Right lobe of liver (tissue), 6 donors: ENCODE measurements around the gene PCNX1. TPM values are rescaled to one million over a fixed set of nuclear protein-coding genes. Genes with fewer than 3 reads are reported as not detected.

Experiments
- ATAC-seq, 4 donors: fragments of 200-7000 bp; cut with Tn5 transposase; one replicate each; pipeline ENCODE4 v1.9.1; 2020; ENCODE audit warnings: mild to moderate bottlenecking in 4 of 4, moderate library complexity in 4 of 4
- DNase-seq, 3 donors: peaks; one replicate each; pipeline ENCODE4 v3.0.0-alpha.2; 2020
- H3K27ac ChIP-seq, 3 donors: fragments of 200-600 bp; one replicate each; pipeline ENCODE4 v1.8.0; 2022
- H3K27me3 ChIP-seq, 2 donors: fragments of 200-600 bp; one replicate each; pipeline ENCODE4 v1.8.0; 2022
- H3K36me3 ChIP-seq, 4 donors: fragments of 200-600 bp; sonication (generic) in 1 of 4; one replicate each; pipeline versions ENCODE4 v1.5.1 to v1.8.0; 2017 to 2022; ENCODE audit warnings: control low read depth in 1 of 4
- H3K4me1 ChIP-seq, 4 donors: fragments of 200-600 bp; sonication (generic) in 1 of 4; one replicate each; pipeline versions ENCODE4 v1.5.1 to v1.8.0; 2017 to 2022; ENCODE audit warnings: control low read depth in 1 of 4
- H3K4me3 ChIP-seq, 3 donors: fragments of 200-600 bp; one replicate each; pipeline ENCODE4 v1.8.0; 2022
- H3K9me3 ChIP-seq, 4 donors: fragments of 200-600 bp; sonication (generic) in 1 of 4; one replicate each; pipeline versions ENCODE4 v1.5.1 to v1.8.0; 2017 to 2022; ENCODE audit warnings: control low read depth in 1 of 4
- CTCF ChIP-seq, 4 donors: fragments of 200-600 bp in 3 of 4; fragments of 450-650 bp in 1 of 4; IDR thresholded peaks; one replicate each; pipeline versions ENCODE4 v1.5.1 to v1.8.0; 2016 to 2022; ENCODE audit warnings: antibody characterized with exemption in 4 of 4, mild to moderate bottlenecking in 2 of 4
- POLR2A ChIP-seq: fragments of 450-650 bp; IDR thresholded peaks from one replicate; pipeline ENCODE4 v1.6.1; 2017; ENCODE audit warnings: antibody characterized with exemption, mild to moderate bottlenecking
- WGBS: methylation state at CpG from one replicate; pipeline ENCODE4 v1.1.6; 2018; ENCODE audit warnings: low coverage, low lambda C conversion rate; ENCODE audit not compliant: insufficient coverage; ENCODE audit errors: missing lambda C conversion rate; 5-methylcytosine and 5-hydroxymethylcytosine counted together
- intact Hi-C, 2 donors: fragments of 100-400 bp; cut with DNase I; formaldehyde crosslinking; loops; one replicate each; pipeline versions ENCODE4 v1.11.2 to v1.14.1; 2022
- total RNA-seq, 6 experiments: library from RNA; depleted of rRNA in 2 of 6; stranded (reverse); fragments of >200 nt in 2 of 6; fragmentation: NEBNext Ultra II Directional in 3 of 6; extraction: Animal tissue kit (Norgen Biotek cat#: 25700) in 3 of 6; gene quantifications; one replicate each; pipeline versions ENCODE4 v1.1.0 to v1.2.4, GENCODE V29; 2016 to 2023
- donor health status: DM: no; HTN: yes; CAD: no.
- donor health status: DM: no; HTN: no; CAD: no.
- donor health status: DM: no; HTN: no; CAD: no.
- donor health status: DM: no; HTN: yes; CAD: no.
- donor health status: DM: no; HTN: yes; CAD: no.

Gene PCNX1
- total RNA-seq, 6 experiments from 2014 or later: 25.4 to 33.2 (median 29.3) TPM

GRCh38 chr14:71103662-71104484 is 196.6 kb downstream of the PCNX1 start:
- no peak for TF ChIP-seq POLR2A
- peak; percentile 75 to 84 (median 80) for TF ChIP-seq CTCF (IDR thresholded peaks at IDR 0.05)
- WGBS: 46% methylated on average over 3 of the region's 3 CpGs
- intact Hi-C loops: no loop called here
- DNase-seq (no peak), ATAC-seq (peak; percentile 85 to 88 (median 86))
- Histone ChIP-seq H3K27ac (no peak overlapping the region), H3K36me3 (peaks cover 0 to 39% (median 0%) of the 10 kb centered on the region in 4 donors), H3K27me3 (no peaks in the 10 kb centered on the region), H3K4me1 (no peaks in the 10 kb centered on the region), H3K9me3 (no peaks in the 10 kb centered on the region), H3K4me3 (no peak overlapping the region)

GRCh38 chr14:71105177-71105576 is 197.9 kb downstream of the PCNX1 start:
- H3K36me3 ChIP-seq: peaks cover 0 to 52% (median 0%) of the 10 kb centered on the region in 4 donors
- DNase-seq (no peak), ATAC-seq (peak in 1 of 4 donors; percentile 14)
- no peaks in the 10 kb centered on the region for H3K9me3 ChIP-seq
- H3K4me3 ChIP-seq: no peak overlapping the region
- TF ChIP-seq POLR2A (no peak), CTCF (IDR thresholded peaks at IDR 0.05) (no peak)
- no peaks in the 10 kb centered on the region for H3K4me1 ChIP-seq
- intact Hi-C loops: no loop called here
- no peaks in the 10 kb centered on the region for H3K27me3 ChIP-seq
- H3K27ac ChIP-seq: no peak overlapping the region
- 50% methylated on average over 2 of the region's 2 CpGs for WGBS

GRCh38 chr14:71107921-71108320 is 200.7 kb downstream of the PCNX1 start:
- intact Hi-C loops: no loop called here
- H3K27me3 ChIP-seq: no peaks in the 10 kb centered on the region
- TF ChIP-seq POLR2A (no peak), CTCF (IDR thresholded peaks at IDR 0.05) (no peak)
- peaks cover 0 to 49% (median 0%) of the 10 kb centered on the region in 4 donors for H3K36me3 ChIP-seq
- WGBS: 100% methylated on average over 2 of the region's 2 CpGs
- ATAC-seq: no peak
- no peak overlapping the region for H3K27ac ChIP-seq
- DNase-seq: no peak
- no peaks in the 10 kb centered on the region for H3K4me1 ChIP-seq
- H3K4me3 ChIP-seq: no peak overlapping the region
- H3K9me3 ChIP-seq: no peaks in the 10 kb centered on the region

GRCh38 chr14:71108398-71109119 is 201.3 kb downstream of the PCNX1 start:
- Histone ChIP-seq H3K27ac (no peak overlapping the region), H3K27me3 (no peaks in the 10 kb centered on the region), H3K9me3 (no peaks in the 10 kb centered on the region), H3K4me1 (no peaks in the 10 kb centered on the region), H3K4me3 (no peak overlapping the region), H3K36me3 (peaks cover 0 to 49% (median 0%) of the 10 kb centered on the region in 4 donors)
- DNase-seq (no peak), ATAC-seq (peak in 1 of 4 donors; percentile 7)
- WGBS: 75% methylated on average over 8 of the region's 16 CpGs
- intact Hi-C loops: no loop called here
- no peak for TF ChIP-seq CTCF (IDR thresholded peaks at IDR 0.05)
- no peak for TF ChIP-seq POLR2A
